ENCODE measurements around the gene PDK4. TPM values are rescaled to one million over a fixed set of nuclear protein-coding genes. Genes with fewer than 3 reads are reported as not detected.

PDK4 gene
- total and polyA plus RNA-seq, 10 of the 15 experiments (the other 5 are each of a cell fraction or from before 2014, with no cell fraction given): 0.03 to 0.46 TPM; not detected in 8

GRCh38 chr7:95584769-95585425 lies 11.4 kb downstream of the PDK4 start:
- no peak overlapping the region for H3K4me2 ChIP-seq (ENCODE audit: control insufficient read depth, insufficient read depth)
- in situ Hi-C loops (cut with MboI): no loop called here
- H3K4me1 ChIP-seq (ENCODE audit: control insufficient read depth, insufficient read depth, low read length): no peaks in the 10 kb centered on the region
- no peak overlapping the region for H3K4me3 ChIP-seq
- WGBS (ENCODE audit: insufficient coverage, insufficient replicate concordance, low lambda C conversion rate, missing lambda C conversion rate): 0% methylated on average over 1 of the region's 1 CpG
- TF ChIP-seq ZNF217 (IDR thresholded peaks at IDR 0.05): no peak
- TF ChIP-seq NFYB (IDR thresholded peaks at IDR 0.05; ENCODE audit: insufficient read depth, low read depth, low read length): no peak
- TF ChIP-seq EGR1 (IDR thresholded peaks at IDR 0.05; ENCODE audit: borderline replicate concordance in 1 of 2, low read depth in 2 of 2, low read length in 2 of 2): no peak
- no peak for TF ChIP-seq NRF1 (conservative IDR thresholded peaks at IDR 0.05; ENCODE audit: low read depth, low read length)
- TF ChIP-seq EP300 (IDR thresholded peaks at IDR 0.05; ENCODE audit: borderline replicate concordance in 1 of 2, control insufficient read depth in 1 of 2, low read depth in 2 of 2, low read length in 2 of 2): no peak
- no peak for TF ChIP-seq MXI1 (IDR thresholded peaks at IDR 0.05; ENCODE audit: low read depth, low read length)
- TF ChIP-seq MTA2 (IDR thresholded peaks at IDR 0.05; ENCODE audit: low read depth): no peak
- no peak for TF ChIP-seq ZNF207 (IDR thresholded peaks at IDR 0.05; ENCODE audit: borderline replicate concordance)
- no peak for TF ChIP-seq TCF7 (IDR thresholded peaks at IDR 0.05; ENCODE audit: borderline replicate concordance)
- no peak for TF ChIP-seq JUNB (IDR thresholded peaks at IDR 0.05)
- TF ChIP-seq RB1 (IDR thresholded peaks at IDR 0.05; ENCODE audit: borderline replicate concordance): no peak
- no peak for TF ChIP-seq YBX1 (IDR thresholded peaks at IDR 0.05)
- no peak for TF ChIP-seq SIN3A (IDR thresholded peaks at IDR 0.05; ENCODE audit: low read depth, low read length)
- no peak for TF ChIP-seq JUND (IDR thresholded peaks at IDR 0.05; ENCODE audit: low read depth, low read length)
- TF ChIP-seq DPF2 (IDR thresholded peaks at IDR 0.05): no peak
- TF ChIP-seq IKZF2 (IDR thresholded peaks at IDR 0.05): no peak
- no peaks in the 10 kb centered on the region for H3K9me3 ChIP-seq (replicated peaks; ENCODE audit: control insufficient read depth, insufficient read depth, low read length)
- ATAC-seq (no peak), DNase-seq (ENCODE audit: low read depth, low spot score) (no peak), FAIRE-seq (no peak)
- H3K9ac ChIP-seq (ENCODE audit: control insufficient read depth, insufficient read depth, low read length): no peak overlapping the region
- H3K27ac ChIP-seq (ENCODE audit: control insufficient read depth, insufficient read depth): no peak overlapping the region
- H3K36me3 ChIP-seq (ENCODE audit: control insufficient read depth in 2 of 2, insufficient read depth in 2 of 2, low read length in 1 of 2): no peaks in the 10 kb centered on the region
- H2AFZ ChIP-seq (ENCODE audit: control insufficient read depth, low read depth, low read length): no peak overlapping the region
- ChIA-PET CTCF (interaction anchor here (0.7 to 1.0 kb wide), 3 partner anchors 39 to 52 kb away, joined by 3 to 4 read pairs (median 3); no protein-coding TSS in a partner anchor), RAD21 (ENCODE audit: unreplicated experiment) (interaction anchor here (0.9 kb wide), 1 partner anchor 101 kb away, joined by 3 read pairs; no protein-coding TSS in a partner anchor), POLR2A (no interaction called here), SMC1A (ENCODE audit: uncharacterized antibody, unreplicated experiment) (interaction anchor here (1.5 kb wide), 1 partner anchor 95 kb away, joined by 4 read pairs; no protein-coding TSS in a partner anchor)
- H4K20me1 ChIP-seq (ENCODE audit: control insufficient read depth, insufficient read depth): no peaks in the 10 kb centered on the region; the same call in 1 of the 2 replicates
- no peaks in the 10 kb centered on the region for H3K79me2 ChIP-seq (ENCODE audit: control insufficient read depth, insufficient read depth, low read length)
- no TSS peak for BruUV-seq (replicated peaks)
- intact Hi-C loops (cut with micrococcal nuclease; ENCODE audit: unreplicated experiment): no loop called here
- H3K27me3 ChIP-seq (replicated peaks in 1 of 2; ENCODE audit: control insufficient read depth in 2 of 2, insufficient read depth in 2 of 2, low read length in 1 of 2): no peaks in the 10 kb centered on the region

Measured in GM12878 (cell line).